Activated T-cell treated with anti-CD3 and anti-CD28 coated beads, Interleukin-2, amount 50 U/mL, for 4 hours (primary cell): ENCODE results near the gene STPG4. TPM values are rescaled to one million over a fixed set of nuclear protein-coding genes. Genes with fewer than 3 reads are reported as not detected.

Experiments used
- ATAC-seq, 2 donors: fragments of 200-7000 bp; cut with Tn5 transposase; one replicate each; pipeline ENCODE4 v1.10.0; 2021
- DNase-seq: peaks from one replicate; pipeline ENCODE4 v3.0.0-alpha.2; 2020
- H3K27me3 Mint-ChIP-seq: one replicate; pipeline ENCODE4 v1.8.0; 2021; ENCODE audit warnings: low read depth, mixed read lengths
- H3K36me3 Mint-ChIP-seq: one replicate; pipeline ENCODE4 v1.8.0; 2022; ENCODE audit warnings: mixed read lengths; ENCODE audit not compliant: insufficient read depth
- H3K4me1 Mint-ChIP-seq: one replicate; pipeline ENCODE4 v1.8.0; 2021; ENCODE audit warnings: low read depth, mixed read lengths
- H3K4me3 Mint-ChIP-seq: one replicate; pipeline ENCODE4 v1.8.0; 2021; ENCODE audit warnings: mild to moderate bottlenecking, moderate library complexity, mixed read lengths
- H3K9me3 Mint-ChIP-seq: one replicate; pipeline ENCODE4 v1.8.0; 2021; ENCODE audit warnings: mixed read lengths
- total RNA-seq, 3 donors: library from RNA; stranded (reverse); gene quantifications; one replicate each; pipeline ENCODE4 v1.2.1, GENCODE V29; 2021

Gene STPG4
- total RNA-seq, 3 donors from 2014 or later, result not detected

- ATAC-seq, result no peak
- H3K4me3 Mint-ChIP-seq, result no peak overlapping the region
- no peaks in the 10 kb centered on the region for H3K9me3 Mint-ChIP-seq
- no peak for DNase-seq
- no peaks in the 10 kb centered on the region for H3K27me3 Mint-ChIP-seq
- H3K36me3 Mint-ChIP-seq, result peaks cover 3% of the 10 kb centered on the region
- peaks cover 25% of the 10 kb centered on the region for H3K4me1 Mint-ChIP-seq
Observed at GRCh38 chr2:47057687-47058002, 97.5 kb downstream of the STPG4 start.

- no peak overlapping the region for H3K4me3 Mint-ChIP-seq
- no peaks in the 10 kb centered on the region for H3K27me3 Mint-ChIP-seq
- H3K9me3 Mint-ChIP-seq, result no peaks in the 10 kb centered on the region
- DNase-seq (no peak), ATAC-seq (no peak)
- peaks cover 6% of the 10 kb centered on the region for H3K36me3 Mint-ChIP-seq
- H3K4me1 Mint-ChIP-seq, result peaks cover 25% of the 10 kb centered on the region
Observed at GRCh38 chr2:47056868-47057686, 98.0 kb downstream of the STPG4 start.

- H3K27me3 Mint-ChIP-seq, result no peaks in the 10 kb centered on the region
- DNase-seq (no peak), ATAC-seq (no peak)
- peaks cover 25% of the 10 kb centered on the region for H3K4me1 Mint-ChIP-seq
- no peaks in the 10 kb centered on the region for H3K9me3 Mint-ChIP-seq
- H3K36me3 Mint-ChIP-seq, result peaks cover 6% of the 10 kb centered on the region
- H3K4me3 Mint-ChIP-seq, result no peak overlapping the region
Observed at GRCh38 chr2:47056374-47056773, 98.7 kb downstream of the STPG4 start.

GRCh38 chr2:47054868-47055267 lies 100.2 kb downstream of the STPG4 start:
- no peaks in the 10 kb centered on the region for H3K27me3 Mint-ChIP-seq
- no peak overlapping the region for H3K4me3 Mint-ChIP-seq
- no peak for ATAC-seq
- no peak for DNase-seq
- H3K4me1 Mint-ChIP-seq, result peaks cover 25% of the 10 kb centered on the region
- H3K9me3 Mint-ChIP-seq, result no peaks in the 10 kb centered on the region
- peaks cover 6% of the 10 kb centered on the region for H3K36me3 Mint-ChIP-seq

- Mint-ChIP-seq H3K4me3 (no peak overlapping the region), H3K4me1 (peaks cover 23% of the 10 kb centered on the region), H3K27me3 (no peaks in the 10 kb centered on the region), H3K9me3 (no peaks in the 10 kb centered on the region), H3K36me3 (peaks cover 6% of the 10 kb centered on the region)
- DNase-seq (no peak), ATAC-seq (no peak)
Observed at GRCh38 chr2:47054036-47054555, 101.0 kb downstream of the STPG4 start.

GRCh38 chr2:47052847-47053246 lies 102.3 kb downstream of the STPG4 start:
- H3K9me3 Mint-ChIP-seq, result no peaks in the 10 kb centered on the region
- DNase-seq, result no peak
- H3K36me3 Mint-ChIP-seq, result peaks cover 10% of the 10 kb centered on the region
- peaks cover 21% of the 10 kb centered on the region for H3K4me1 Mint-ChIP-seq
- H3K27me3 Mint-ChIP-seq, result no peaks in the 10 kb centered on the region
- no peak for ATAC-seq
- no peak overlapping the region for H3K4me3 Mint-ChIP-seq

GRCh38 chr2:47051562-47051961 lies 103.5 kb downstream of the STPG4 start:
- no peak for ATAC-seq
- peaks cover 13% of the 10 kb centered on the region for H3K36me3 Mint-ChIP-seq
- H3K4me3 Mint-ChIP-seq, result no peak overlapping the region
- H3K9me3 Mint-ChIP-seq, result no peaks in the 10 kb centered on the region
- DNase-seq, result no peak
- no peaks in the 10 kb centered on the region for H3K27me3 Mint-ChIP-seq
- H3K4me1 Mint-ChIP-seq, result peaks cover 13% of the 10 kb centered on the region

- ATAC-seq, result no peak
- Mint-ChIP-seq H3K4me1 (peaks cover 5% of the 10 kb centered on the region), H3K36me3 (peaks cover 18% of the 10 kb centered on the region), H3K4me3 (no peak overlapping the region), H3K27me3 (no peaks in the 10 kb centered on the region), H3K9me3 (no peaks in the 10 kb centered on the region)
- no peak for DNase-seq
Observed at GRCh38 chr2:47050762-47051161, 104.3 kb downstream of the STPG4 start.

- Mint-ChIP-seq H3K4me1 (peaks cover 2% of the 10 kb centered on the region), H3K9me3 (no peaks in the 10 kb centered on the region), H3K36me3 (peaks cover 23% of the 10 kb centered on the region), H3K4me3 (no peak overlapping the region), H3K27me3 (no peaks in the 10 kb centered on the region)
- no peak for ATAC-seq
- no peak for DNase-seq
Observed at GRCh38 chr2:47050021-47050760, 104.9 kb downstream of the STPG4 start.

GRCh38 chr2:47049502-47049901 lies 105.6 kb downstream of the STPG4 start:
- H3K27me3 Mint-ChIP-seq, result no peaks in the 10 kb centered on the region
- DNase-seq (no peak), ATAC-seq (no peak)
- H3K36me3 Mint-ChIP-seq, result peaks cover 26% of the 10 kb centered on the region
- no peaks in the 10 kb centered on the region for H3K4me1 Mint-ChIP-seq
- no peak overlapping the region for H3K4me3 Mint-ChIP-seq
- no peaks in the 10 kb centered on the region for H3K9me3 Mint-ChIP-seq

- Mint-ChIP-seq H3K36me3 (peaks cover 31% of the 10 kb centered on the region), H3K4me1 (no peaks in the 10 kb centered on the region), H3K9me3 (no peaks in the 10 kb centered on the region), H3K27me3 (no peaks in the 10 kb centered on the region), H3K4me3 (no peak overlapping the region)
- DNase-seq (no peak), ATAC-seq (no peak)
Observed at GRCh38 chr2:47048801-47049480, 106.2 kb downstream of the STPG4 start.

GRCh38 chr2:47046271-47046670 lies 108.8 kb downstream of the STPG4 start:
- Mint-ChIP-seq H3K4me1 (no peaks in the 10 kb centered on the region), H3K36me3 (peaks cover 30% of the 10 kb centered on the region)
- ATAC-seq, result peak in 1 of 2 donors; percentile 23

GRCh38 chr2:47043891-47044239 lies 111.2 kb downstream of the STPG4 start:
- no peak overlapping the region for H3K4me3 Mint-ChIP-seq
- no peaks in the 10 kb centered on the region for H3K9me3 Mint-ChIP-seq
- ATAC-seq (no peak), DNase-seq (no peak)
- peaks cover 30% of the 10 kb centered on the region for H3K36me3 Mint-ChIP-seq
- no peaks in the 10 kb centered on the region for H3K27me3 Mint-ChIP-seq
- H3K4me1 Mint-ChIP-seq, result peaks cover 4% of the 10 kb centered on the region

More at GRCh38 chr2:47046271-47046670, 108.8 kb downstream of the STPG4 start:
- no peak overlapping the region for H3K4me3 Mint-ChIP-seq
- no peak for DNase-seq
- H3K9me3 Mint-ChIP-seq, result no peaks in the 10 kb centered on the region
- H3K27me3 Mint-ChIP-seq, result no peaks in the 10 kb centered on the region

GRCh38 chr2:47043142-47043890 lies 111.8 kb downstream of the STPG4 start:
- peaks cover 7% of the 10 kb centered on the region for H3K4me1 Mint-ChIP-seq
- ATAC-seq (no peak), DNase-seq (no peak)
- peaks cover 32% of the 10 kb centered on the region for H3K36me3 Mint-ChIP-seq
- H3K9me3 Mint-ChIP-seq, result no peaks in the 10 kb centered on the region
- no peaks in the 10 kb centered on the region for H3K27me3 Mint-ChIP-seq
- H3K4me3 Mint-ChIP-seq, result no peak overlapping the region
